Naive thymus-derived CD4-positive, alpha-beta T cell (primary cell): ENCODE results near the gene S100A10. TPM values are rescaled to one million over a fixed set of nuclear protein-coding genes. Genes with fewer than 3 reads are reported as not detected.

Experiments
- ATAC-seq: fragments of 150-1000 bp; cut with Tn5 transposase; 2 replicates; pipeline ENCODE4 v1.10.0; 2021; ENCODE audit warnings: mild to moderate bottlenecking, moderate library complexity
- CTCF ChIA-PET: fragments of 350-600 bp; sonication (Branson Sonifier 250); formaldehyde crosslinking; loops from one replicate; lab custom pipeline; 2021; ENCODE audit warnings: antibody characterized with exemption; lab: Charles Lee
- POLR2A ChIA-PET: fragments of 350-600 bp; sonication (Branson Sonifier 250); formaldehyde crosslinking; loops from one replicate; lab custom pipeline; 2021; ENCODE audit warnings: antibody characterized with exemption, inconsistent platforms; lab: Charles Lee
- DNase-seq, 9 donors: peaks; one replicate each; pipeline versions ENCODE4 v3.0.0 to v3.0.0-alpha.2; 2020 to 2022; ENCODE audit warnings: mixed read lengths in 1 of 9
- H3K27ac ChIP-seq: one replicate; pipeline ENCODE4 v1.7.0; 2013; ENCODE audit warnings: mild to moderate bottlenecking, low read depth, low read length, moderate library complexity
- H3K27me3 ChIP-seq, 2 donors: one replicate each; pipeline ENCODE4 v1.7.0; 2013; ENCODE audit warnings: low read length in 2 of 2, mild to moderate bottlenecking in 2 of 2, moderate library complexity in 2 of 2; ENCODE audit not compliant: control insufficient read depth in 2 of 2, insufficient read depth in 2 of 2
- H3K36me3 ChIP-seq, 3 experiments: 1 replicate in 2 of 3; 2 replicates in 1 of 3; pipeline ENCODE4 v1.7.0; 2013; ENCODE audit warnings: low read length in 3 of 3, mild to moderate bottlenecking in 3 of 3, moderate library complexity in 1 of 3; ENCODE audit not compliant: insufficient read depth in 3 of 3, control insufficient read depth in 2 of 3
- H3K4me1 ChIP-seq, 2 donors: one replicate each; pipeline ENCODE4 v1.7.0; 2013; ENCODE audit warnings: low read length in 2 of 2, mild to moderate bottlenecking in 2 of 2, moderate library complexity in 1 of 2; ENCODE audit not compliant: control insufficient read depth in 2 of 2, insufficient read depth in 2 of 2
- H3K4me3 ChIP-seq: 2 replicates; pipeline ENCODE4 v1.7.0; 2013; ENCODE audit warnings: mild to moderate bottlenecking, low read length
- H3K9me3 ChIP-seq, 3 experiments: 1 replicate in 2 of 3; 2 replicates in 1 of 3; pipeline ENCODE4 v1.7.0; 2013; ENCODE audit warnings: low read length in 3 of 3; ENCODE audit not compliant: control insufficient read depth in 2 of 3
- H3K27ac Mint-ChIP-seq, 9 donors: one replicate each; pipeline ENCODE4 v1.8.0; 2020 to 2022; ENCODE audit warnings: mixed read lengths in 9 of 9, mild to moderate bottlenecking in 8 of 9, moderate library complexity in 5 of 9, inconsistent platforms in 2 of 9
- H3K27me3 Mint-ChIP-seq, 5 donors: one replicate each; pipeline ENCODE4 v1.8.0; 2021 to 2022; ENCODE audit warnings: mixed read lengths in 5 of 5, mild to moderate bottlenecking in 1 of 5
- H3K36me3 Mint-ChIP-seq, 5 donors: one replicate each; pipeline ENCODE4 v1.8.0; 2020 to 2022; ENCODE audit warnings: mixed read lengths in 5 of 5, mild to moderate bottlenecking in 3 of 5, inconsistent platforms in 1 of 5
- H3K4me1 Mint-ChIP-seq, 7 donors: one replicate each; pipeline ENCODE4 v1.8.0; 2020 to 2022; ENCODE audit warnings: mixed read lengths in 7 of 7, mild to moderate bottlenecking in 3 of 7, inconsistent platforms in 1 of 7
- H3K4me3 Mint-ChIP-seq, 10 donors: one replicate each; pipeline ENCODE4 v1.8.0; 2020 to 2022; ENCODE audit warnings: mild to moderate bottlenecking in 10 of 10, mixed read lengths in 10 of 10, moderate library complexity in 6 of 10, inconsistent platforms in 2 of 10
- H3K9me3 Mint-ChIP-seq, 11 donors: one replicate each; pipeline ENCODE4 v1.8.0; 2020 to 2022; ENCODE audit warnings: mixed read lengths in 11 of 11, mild to moderate bottlenecking in 4 of 11, inconsistent platforms in 1 of 11, moderate library complexity in 1 of 11
- intact Hi-C, 2 donors: fragments of 100-400 bp; cut with micrococcal nuclease; formaldehyde crosslinking; loops; one replicate each; pipeline ENCODE4 v1.15.1; 2023
- polyA plus RNA-seq, 2 donors: library from polyadenylated mRNA; unstranded; fragments of 300-500 nt; fragmentation: Illumina TruSeq; gene quantifications; one replicate each; pipeline ENCODE4 v1.2.3, GENCODE V29; 2021
- total RNA-seq, 6 experiments: library from RNA in 5 of 6; stranded (reverse) in 5 of 6; gene quantifications; 1 replicate in 5 of 6; 2 replicates in 1 of 6; pipeline ENCODE4 v1.2.3 and lab custom pipeline; 2021 to 2026

S100A10 gene
- total and polyA plus RNA-seq, 7 experiments from 2014 or later = 131 to 492 (median 329) TPM

DNA sequence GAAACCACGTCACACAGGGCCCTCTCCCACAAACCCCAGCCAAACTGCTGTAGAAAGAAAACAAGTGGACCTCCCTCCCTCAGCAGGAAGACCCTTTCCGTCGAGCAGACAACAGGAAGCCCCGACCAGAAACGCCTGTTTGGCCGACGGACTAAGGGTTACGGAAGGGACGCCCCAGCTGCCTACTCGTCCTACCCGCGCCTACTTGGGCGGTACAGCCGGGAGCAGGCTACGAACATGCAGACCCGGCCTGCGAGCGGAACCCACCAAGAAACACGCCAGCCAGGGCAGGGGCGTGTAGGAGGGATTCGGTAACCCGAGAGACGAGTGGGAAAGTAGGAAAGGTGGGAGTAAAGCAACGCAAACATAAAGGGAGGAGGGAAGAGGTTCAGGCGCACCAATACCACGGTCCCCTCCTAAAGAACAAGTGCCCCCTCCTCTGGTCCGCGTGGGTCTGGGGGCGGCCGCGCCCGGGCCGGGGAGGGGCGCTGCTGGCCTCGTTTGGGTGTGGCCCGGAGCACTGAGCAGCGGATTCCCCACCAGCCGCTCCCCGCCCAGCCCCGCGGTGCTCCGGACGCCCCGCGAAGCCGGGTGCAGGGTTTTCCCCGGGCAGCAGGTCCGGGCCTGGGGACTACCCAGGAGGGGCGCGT, 450 bp downstream of the S100A10 start:
- Histone ChIP-seq H3K27ac (peak overlapping the region; percentile 83), H3K27me3 (no peaks in the 10 kb centered on the region), H3K4me3 (peak overlapping the region; percentile 88), H3K36me3 (peaks cover 0 to 6% (median 0%) of the 10 kb centered on the region in 3 experiments), H3K9me3 (no peaks in the 10 kb centered on the region), H3K4me1 (peaks cover 22 to 37% of the 10 kb centered on the region in 2 donors)
- Mint-ChIP-seq H3K9me3 (no peaks in the 10 kb centered on the region), H3K4me3 (peak overlapping the region; percentile 90 to 100 (median 96)), H3K4me1 (peaks cover 38 to 61% (median 52%) of the 10 kb centered on the region in 7 donors), H3K36me3 (peaks cover 0 to 17% (median 0%) of the 10 kb centered on the region in 5 donors), H3K27me3 (peaks cover 0 to 10% (median 0%) of the 10 kb centered on the region in 5 donors), H3K27ac (peak overlapping the region; percentile 89 to 98 (median 95))
- ATAC-seq (peak; percentile 5), DNase-seq (peak; percentile 20 to 49 (median 31))
- ChIA-PET CTCF (interaction anchor here (1.6 to 1.8 kb wide), 3 partner anchors 9 to 25 kb away, joined by 3 to 14 read pairs (median 9); no protein-coding TSS in a partner anchor), POLR2A (interaction anchor here (0.9 to 2.9 kb wide), 7 partner anchors 10 to 153 kb away, joined by 3 to 13 read pairs (median 3); partner anchors contain the start of gene C2CD4D)
- intact Hi-C loops = loop anchor here (1.0 to 10.0 kb wide), 10 partner anchors 42 to 451 kb away; partner anchors contain the start of genes C2CD4D (in 1 of the 2), SNX27 (in 1 of the 2), TDRKH (in 1 of the 2) and THEM4 (in 1 of the 2)

DNA sequence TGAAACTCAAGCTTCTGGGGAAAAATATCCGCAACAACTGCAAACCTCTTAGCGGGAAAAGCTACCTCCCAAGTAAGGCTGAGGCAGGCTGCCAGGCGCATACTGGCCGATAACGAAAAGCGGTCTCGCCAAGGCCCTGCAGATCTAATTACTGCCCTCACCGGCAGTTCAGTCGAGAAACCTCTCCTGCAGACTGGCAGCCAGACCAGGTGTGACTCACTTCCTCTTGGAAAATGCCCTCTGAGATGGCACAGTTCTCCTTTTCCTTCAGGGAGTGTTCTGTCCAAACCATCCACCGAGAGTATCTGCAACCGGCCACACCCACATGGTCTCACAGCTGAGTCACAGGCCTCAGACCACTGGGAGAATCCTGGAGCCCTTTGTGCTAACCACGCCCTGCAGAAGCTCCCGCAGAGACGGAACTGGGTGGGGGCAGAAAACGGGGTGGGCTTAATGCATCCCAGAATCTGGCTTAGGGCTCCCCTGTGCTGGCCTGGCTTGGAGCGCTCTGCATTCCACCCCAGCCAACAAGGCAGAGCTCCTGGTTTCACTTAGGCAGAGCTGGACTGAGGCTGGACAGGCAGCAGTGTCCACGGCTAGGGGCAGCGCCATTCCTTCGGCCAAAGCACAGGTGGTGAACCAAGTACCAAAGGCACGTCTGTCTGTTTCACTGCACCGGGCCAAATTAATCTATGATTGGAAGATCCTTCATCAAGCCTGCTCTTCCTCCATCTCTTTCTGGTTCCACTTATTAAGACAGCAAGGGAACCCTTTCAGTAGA, 1.2 kb downstream of the S100A10 start:
- H3K27ac Mint-ChIP-seq = peak overlapping the region; percentile 89 to 98 (median 95)
- ATAC-seq (peak; percentile 51), DNase-seq (peak in 2 of 9 donors; percentile 17 to 32)
- no peaks in the 10 kb centered on the region for H3K9me3 Mint-ChIP-seq
- Histone ChIP-seq H3K27ac (peak overlapping the region; percentile 83), H3K9me3 (no peaks in the 10 kb centered on the region), H3K27me3 (no peaks in the 10 kb centered on the region), H3K4me1 (peaks cover 22 to 37% of the 10 kb centered on the region in 2 donors), H3K36me3 (peaks cover 0 to 6% (median 0%) of the 10 kb centered on the region in 3 experiments), H3K4me3 (peak overlapping the region; percentile 88)
- H3K36me3 Mint-ChIP-seq = peaks cover 0 to 21% (median 0%) of the 10 kb centered on the region in 5 donors
- ChIA-PET CTCF (interaction anchor here (1.4 to 1.8 kb wide), 3 partner anchors 8 to 25 kb away, joined by 3 to 9 read pairs (median 6); no protein-coding TSS in a partner anchor), POLR2A (interaction anchor here (0.9 to 2.9 kb wide), 8 partner anchors 9 to 106 kb away, joined by 3 to 13 read pairs (median 3); no protein-coding TSS in a partner anchor)
- peaks cover 43 to 67% (median 56%) of the 10 kb centered on the region in 7 donors for H3K4me1 Mint-ChIP-seq
- H3K4me3 Mint-ChIP-seq = peak overlapping the region; percentile 90 to 100 (median 96)
- H3K27me3 Mint-ChIP-seq = peaks cover 0 to 4% (median 0%) of the 10 kb centered on the region in 5 donors
- intact Hi-C loops = loop anchor here (1.0 to 10.0 kb wide), 10 partner anchors 42 to 450 kb away; partner anchors contain the start of genes C2CD4D (in 1 of the 2), SNX27 (in 1 of the 2), TDRKH (in 1 of the 2) and THEM4 (in 1 of the 2)

DNA sequence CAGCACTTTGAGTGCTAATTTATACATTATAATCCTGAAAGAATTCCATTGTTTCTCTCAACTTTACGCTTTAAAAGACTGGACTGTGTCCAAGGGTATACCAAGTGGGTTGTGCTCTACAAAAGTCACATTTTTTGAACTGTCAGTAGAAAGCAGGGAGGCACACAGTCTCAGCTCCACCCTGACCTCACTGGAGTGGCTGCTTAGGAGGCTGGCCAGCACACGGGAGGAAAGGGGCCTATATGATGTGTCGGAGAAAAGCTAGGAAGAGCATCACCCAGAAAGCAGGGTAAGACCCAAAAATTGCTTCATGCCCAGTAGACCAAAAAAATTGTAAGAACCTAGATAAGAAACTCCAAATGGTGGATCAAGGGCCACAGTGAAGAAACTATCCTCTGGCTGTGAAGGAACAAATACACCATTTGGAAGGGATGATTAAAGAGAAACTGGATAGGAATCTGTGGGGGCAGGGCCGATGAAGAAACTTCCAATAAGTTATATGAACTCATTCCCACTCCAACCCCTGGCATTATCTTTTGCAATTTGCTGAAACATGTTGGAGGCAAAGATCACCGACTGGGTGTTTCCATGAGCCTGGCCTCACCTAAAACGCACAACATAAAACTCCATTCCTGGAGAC, 1.9 kb downstream of the S100A10 start:
- no peak for DNase-seq
- Mint-ChIP-seq H3K27me3 (peaks cover 0 to 4% (median 0%) of the 10 kb centered on the region in 5 donors), H3K9me3 (no peaks in the 10 kb centered on the region), H3K36me3 (peaks cover 0 to 23% (median 0%) of the 10 kb centered on the region in 5 donors), H3K4me1 (peaks cover 46 to 67% (median 59%) of the 10 kb centered on the region in 7 donors), H3K4me3 (peak overlapping the region; percentile 74 to 100 (median 96)), H3K27ac (peak overlapping the region; percentile 23 to 95 (median 78))
- ChIA-PET POLR2A (interaction anchor here (0.9 to 1.1 kb wide), 2 partner anchors 23 to 105 kb away, joined by 3 read pairs; no protein-coding TSS in a partner anchor), CTCF (interaction anchor here (1.4 to 1.8 kb wide), 2 partner anchors 9 to 24 kb away, joined by 6 to 9 read pairs; no protein-coding TSS in a partner anchor)
- H3K27ac ChIP-seq = no peak overlapping the region
- H3K36me3 ChIP-seq = peaks cover 0 to 6% (median 0%) of the 10 kb centered on the region in 3 experiments
- peaks cover 22 to 37% of the 10 kb centered on the region in 2 donors for H3K4me1 ChIP-seq
- H3K27me3 ChIP-seq = no peaks in the 10 kb centered on the region
- H3K9me3 ChIP-seq = no peaks in the 10 kb centered on the region
- ATAC-seq = no peak
- H3K4me3 ChIP-seq = peak overlapping the region; percentile 88
- intact Hi-C loops = loop anchor here (2.0 to 10.0 kb wide), 6 partner anchors 43 to 449 kb away; partner anchors contain the start of genes C2CD4D (in 1 of the 2), SNX27 (in 1 of the 2), TDRKH (in 1 of the 2) and TUFT1 (in 1 of the 2)

DNA sequence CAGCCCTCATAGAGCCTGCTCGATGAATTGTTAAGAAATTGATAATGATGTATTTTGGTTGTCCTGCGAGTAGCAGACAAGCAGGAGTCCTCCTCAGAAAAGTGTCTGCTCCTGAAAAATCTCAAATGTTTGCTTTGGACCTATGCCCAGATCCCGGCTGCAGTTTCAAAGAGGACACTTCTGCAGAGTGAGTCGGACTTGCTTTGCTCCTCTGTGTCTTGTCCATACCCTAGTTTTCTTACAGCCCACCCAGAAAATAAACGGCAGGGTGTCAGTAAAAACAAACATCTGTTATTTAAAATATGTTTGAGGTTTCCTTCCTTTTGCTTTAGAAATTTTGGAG, 2.8 kb downstream of the S100A10 start:
- H3K4me1 ChIP-seq = peaks cover 22 to 42% of the 10 kb centered on the region in 2 donors

DNA sequence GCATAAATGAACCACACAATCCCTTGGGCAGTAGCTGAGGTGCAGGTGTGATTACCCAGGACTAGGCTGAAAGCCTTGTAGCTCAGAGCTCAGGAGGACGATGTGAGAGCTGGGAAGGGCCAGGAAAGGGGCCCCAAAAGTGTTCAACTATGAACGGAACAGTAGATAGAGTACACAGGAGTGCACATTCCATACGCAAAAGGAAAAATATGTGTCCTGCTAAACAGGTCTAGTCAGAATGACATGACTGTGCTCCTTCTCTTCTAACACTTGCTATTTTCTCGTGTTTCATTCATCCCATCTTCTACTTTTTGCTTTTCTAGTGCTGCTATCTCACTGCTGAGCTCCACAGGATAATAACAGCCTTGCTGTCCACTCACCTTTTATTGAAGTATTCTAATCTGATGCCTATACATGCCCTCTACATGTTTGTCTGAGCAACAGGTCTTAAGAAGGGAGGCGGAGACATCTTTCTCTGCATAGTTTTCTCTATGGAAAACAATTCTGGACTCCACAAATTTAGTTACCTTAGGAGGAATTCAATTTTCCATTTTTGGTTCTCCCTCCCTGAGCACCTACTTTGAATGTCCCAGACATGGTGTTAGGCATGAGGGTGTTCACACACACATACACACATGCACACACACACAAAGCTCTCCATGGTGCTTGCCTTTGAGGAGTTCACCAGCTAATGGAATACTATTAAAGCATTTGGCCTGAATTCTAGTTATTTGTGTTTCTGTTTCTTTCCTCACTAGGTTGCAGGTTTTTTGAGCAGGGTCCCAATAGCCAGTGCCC, 3.4 kb downstream of the S100A10 start:
- H3K27ac ChIP-seq = no peak overlapping the region
- H3K27me3 Mint-ChIP-seq = peaks cover 0 to 2% (median 0%) of the 10 kb centered on the region in 5 donors
- H3K27ac Mint-ChIP-seq = peak overlapping the region in 8 of 9 donors; percentile 2 to 89 (median 62)
- peaks cover 0 to 1% (median 0%) of the 10 kb centered on the region in 11 donors for H3K9me3 Mint-ChIP-seq
- peaks cover 0 to 37% (median 9%) of the 10 kb centered on the region in 5 donors for H3K36me3 Mint-ChIP-seq
- intact Hi-C loops = loop anchor here in 1 of 2 donors (5.0 to 10.0 kb wide), 3 partner anchors 295 to 448 kb away; partner anchors contain the start of genes SNX27 and TUFT1
- H3K27me3 ChIP-seq = no peaks in the 10 kb centered on the region
- POLR2A ChIA-PET = interaction anchor here (1.4 to 1.5 kb wide), 2 partner anchors 81 to 85 kb away, joined by 3 read pairs; partner anchors contain the start of gene THEM4
- ATAC-seq (no peak), DNase-seq (no peak)
- CTCF ChIA-PET = interaction anchor here (1.1 to 3.2 kb wide), 2 partner anchors 9 to 22 kb away, joined by 3 to 19 read pairs; no protein-coding TSS in a partner anchor
- H3K9me3 ChIP-seq = no peaks in the 10 kb centered on the region
- peaks cover 22 to 48% of the 10 kb centered on the region in 2 donors for H3K4me1 ChIP-seq
- no peak overlapping the region for H3K4me3 ChIP-seq
- peak overlapping the region in 6 of 10 donors; percentile 2 to 90 (median 30) for H3K4me3 Mint-ChIP-seq
- peaks cover 52 to 72% (median 63%) of the 10 kb centered on the region in 7 donors for H3K4me1 Mint-ChIP-seq
- peaks cover 0 to 18% (median 0%) of the 10 kb centered on the region in 3 experiments for H3K36me3 ChIP-seq

More for the DNA sequence above, 2.8 kb downstream of the S100A10 start:
- H3K9me3 Mint-ChIP-seq = peaks cover 0 to 1% (median 0%) of the 10 kb centered on the region in 11 donors
- peak overlapping the region in 6 of 9 donors; percentile 1 to 89 (median 52) for H3K27ac Mint-ChIP-seq
- peaks cover 0 to 4% (median 0%) of the 10 kb centered on the region in 5 donors for H3K27me3 Mint-ChIP-seq
- CTCF ChIA-PET = interaction anchor here (1.4 to 3.2 kb wide), 2 partner anchors 9 to 22 kb away, joined by 6 to 19 read pairs; no protein-coding TSS in a partner anchor
- intact Hi-C loops = loop anchor here in 1 of 2 donors (5.0 to 10.0 kb wide), 3 partner anchors 296 to 449 kb away; partner anchors contain the start of genes SNX27 and TUFT1
- DNase-seq (no peak), ATAC-seq (no peak)
- H3K36me3 Mint-ChIP-seq = peaks cover 0 to 31% (median 5%) of the 10 kb centered on the region in 5 donors
- H3K4me3 ChIP-seq = no peak overlapping the region
- peaks cover 48 to 73% (median 61%) of the 10 kb centered on the region in 7 donors for H3K4me1 Mint-ChIP-seq
- POLR2A ChIA-PET = interaction anchor here (1.5 kb wide), 1 partner anchor 82 kb away, joined by 3 read pairs; the partner anchor contains the start of gene THEM4
- no peak overlapping the region for H3K27ac ChIP-seq
- no peaks in the 10 kb centered on the region for H3K27me3 ChIP-seq
- H3K36me3 ChIP-seq = peaks cover 0 to 13% (median 0%) of the 10 kb centered on the region in 3 experiments
- peak overlapping the region in 5 of 10 donors; percentile 2 to 96 (median 45) for H3K4me3 Mint-ChIP-seq
- no peaks in the 10 kb centered on the region for H3K9me3 ChIP-seq
